Hematopoietic multipotent progenitor cell treated with erythropoietin and hydrocortisone succinate and interleukin-3 and kit ligand, for 17 days (in vitro differentiated cells): ENCODE measurements around the gene ARID3C.

Experiments used
- DNase-seq: peaks from one replicate; pipeline ENCODE4 v3.0.0-alpha.2; 2015; ENCODE audit warnings: low spot score

ARID3C gene

DNA sequence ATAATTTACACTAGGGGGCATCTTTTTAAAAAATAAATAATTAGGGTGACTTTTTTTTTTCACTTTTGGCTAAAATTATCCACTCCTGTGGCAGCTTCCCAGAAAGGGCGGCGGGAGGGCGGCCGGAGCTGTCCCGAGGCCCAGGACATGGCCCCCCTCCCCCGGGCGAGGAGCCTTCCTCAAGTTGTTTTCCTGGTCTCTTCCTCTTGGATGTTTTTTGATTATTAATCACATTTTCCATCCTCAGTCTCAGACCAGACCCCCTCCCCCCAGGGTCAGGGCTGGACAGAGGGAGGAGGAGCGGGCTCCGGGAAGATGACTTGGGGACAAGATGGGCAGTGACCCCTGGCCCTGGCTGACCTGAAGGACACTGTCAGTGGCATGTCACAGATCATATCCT lies 34.7 kb downstream of the ARID3C start:
- DNase-seq, result no peak

DNA sequence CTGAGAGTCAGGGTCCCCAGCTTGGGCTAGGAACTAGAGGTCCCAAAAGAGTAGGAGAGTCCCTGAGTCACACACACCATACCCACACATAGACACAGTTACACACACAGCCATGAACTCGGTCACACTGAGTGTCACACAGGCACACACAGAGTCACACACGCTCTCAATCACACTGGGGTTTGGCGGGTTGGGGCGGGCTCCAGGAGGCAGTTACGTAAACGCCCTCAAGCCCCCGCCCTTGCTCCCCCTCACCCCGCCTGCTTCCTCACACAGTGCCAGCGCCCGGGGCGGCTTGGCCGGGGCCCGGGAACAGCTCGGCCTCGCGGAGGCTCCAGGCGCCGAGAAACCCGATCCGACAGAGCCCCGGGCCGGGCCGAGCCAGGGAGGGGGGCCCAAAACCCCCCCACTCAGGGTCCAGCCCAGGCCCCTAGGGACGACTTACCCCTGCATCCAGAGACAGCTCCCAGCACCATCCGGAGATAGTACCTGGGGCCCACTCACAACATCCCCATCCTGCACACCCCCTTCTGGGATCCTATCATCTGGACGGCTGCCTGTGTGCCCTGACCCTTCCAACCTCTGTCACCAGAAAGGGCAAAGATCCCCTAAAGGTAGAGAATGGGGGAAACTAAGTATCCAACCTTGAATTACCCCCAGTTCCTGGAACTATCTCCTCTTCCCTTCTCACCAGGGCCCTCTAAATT lies 35.8 kb downstream of the ARID3C start:
- no peak for DNase-seq

DNA sequence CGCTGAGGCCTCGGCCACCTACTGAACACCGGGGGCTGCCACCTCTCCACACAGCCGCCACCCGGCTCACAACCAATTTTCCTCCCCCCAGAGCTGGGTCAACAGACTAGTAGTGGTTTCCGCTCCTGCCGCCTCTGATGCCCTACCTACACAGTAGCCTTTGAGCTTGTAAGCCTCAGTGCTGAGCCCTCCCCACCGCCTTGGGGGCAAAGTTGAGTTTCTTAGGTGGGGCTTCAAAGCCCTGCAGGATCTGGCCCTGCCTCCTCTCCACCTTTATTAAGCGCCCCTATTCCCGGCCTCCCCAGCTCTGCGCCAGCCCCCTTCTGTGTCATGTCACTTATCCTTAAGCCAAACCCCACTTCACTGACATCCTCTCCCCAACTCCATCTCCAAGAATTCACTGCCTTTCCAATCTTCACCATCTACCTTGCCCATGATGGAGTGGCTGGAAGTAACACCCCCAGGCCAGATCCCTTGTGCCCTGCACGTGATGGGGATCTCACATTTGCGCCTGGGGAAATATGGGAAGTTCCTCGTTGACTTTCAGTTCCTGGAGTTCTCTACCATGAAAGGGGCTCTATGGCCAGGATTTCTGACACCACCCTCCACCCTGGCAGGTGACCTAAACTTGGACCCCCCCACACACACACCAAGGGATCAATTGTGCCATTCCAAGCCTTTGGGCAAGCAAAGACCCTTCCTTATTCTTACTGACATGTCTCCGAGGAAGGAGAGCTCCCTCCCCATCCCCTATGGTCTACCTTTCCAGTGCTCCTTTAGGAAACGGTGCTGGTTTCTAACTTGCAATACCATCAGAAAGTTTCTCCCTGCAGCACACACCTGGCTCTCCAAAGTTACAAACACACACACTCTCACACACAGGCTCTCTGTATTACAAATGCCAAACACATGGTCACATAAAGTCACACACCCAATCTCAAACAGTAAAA lies 36.7 kb downstream of the ARID3C start:
- no peak for DNase-seq

DNA sequence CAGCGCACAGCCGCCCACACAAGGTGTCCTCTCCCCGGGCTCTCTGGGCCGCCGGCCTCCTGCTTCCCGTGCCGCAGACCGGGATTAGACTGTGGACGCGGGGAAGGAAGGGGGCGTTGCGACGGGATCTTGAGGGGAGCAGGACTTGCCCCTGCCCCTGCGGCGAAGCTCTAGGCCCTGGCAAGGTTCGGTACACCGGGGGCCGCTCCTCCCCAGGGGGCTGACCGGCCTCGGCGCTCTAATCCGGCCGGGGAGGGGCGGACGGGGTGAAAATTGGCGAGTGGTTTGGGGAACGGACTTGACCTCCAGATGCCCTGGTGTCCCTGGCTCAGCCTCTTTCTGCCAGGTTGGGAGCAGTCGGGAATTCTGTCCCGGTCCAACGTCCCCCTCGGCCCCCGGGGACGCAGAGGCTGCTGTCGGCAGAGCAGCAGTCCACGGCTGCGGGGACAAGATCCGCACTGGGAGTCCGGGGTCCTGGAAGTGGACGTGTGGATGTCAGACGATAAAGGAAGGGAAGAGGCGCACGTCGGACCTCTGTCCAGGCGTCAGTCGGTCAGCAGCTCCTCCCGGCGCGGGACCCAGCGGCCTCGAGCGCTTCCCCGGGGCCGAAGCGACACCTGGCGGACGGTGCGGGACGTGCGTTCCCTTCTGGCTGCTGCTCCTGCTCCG lies 37.5 kb downstream of the ARID3C start:
- DNase-seq, result peak; percentile 61

DNA sequence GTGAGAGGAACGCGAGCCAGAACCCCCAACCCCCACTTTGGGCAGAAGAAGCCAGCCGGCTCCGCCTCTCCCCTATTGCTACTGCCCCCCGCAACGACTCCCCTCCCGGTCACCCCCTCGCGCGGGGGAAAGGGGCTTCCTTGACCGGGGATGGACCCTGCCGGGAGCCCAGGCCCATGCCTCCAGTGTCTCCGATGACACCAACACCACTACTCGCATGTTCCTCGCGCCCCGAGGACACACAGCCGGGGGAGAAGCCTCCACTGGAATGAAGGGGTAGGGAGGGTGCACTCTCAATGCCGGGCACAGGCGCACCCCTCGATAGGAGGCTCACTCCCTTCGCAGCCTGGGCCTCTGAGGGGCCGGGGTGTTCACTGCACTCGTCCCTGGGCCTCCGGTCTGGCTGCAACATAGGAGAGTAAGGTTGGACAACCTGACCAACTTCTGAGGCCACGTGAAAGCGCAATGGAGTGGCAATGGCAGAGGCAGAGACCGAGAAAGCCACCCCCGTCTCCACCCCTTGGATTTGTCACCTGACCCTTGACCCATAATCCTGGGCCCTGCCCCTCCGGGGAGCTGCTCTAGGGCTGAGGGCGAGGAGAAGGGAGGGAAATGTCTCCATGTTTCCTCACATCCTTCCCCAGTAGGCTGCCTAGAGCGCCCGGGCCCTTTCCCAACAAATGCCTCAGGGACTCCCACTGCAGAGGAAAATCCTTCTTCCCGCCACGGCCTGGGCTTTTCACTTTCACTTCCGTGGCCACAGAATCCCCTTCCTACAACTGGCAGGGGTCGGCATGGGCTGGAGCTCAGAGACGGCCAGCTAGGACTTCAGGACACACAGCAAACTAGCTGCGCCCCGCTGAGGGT lies 38.3 kb downstream of the ARID3C start:
- no peak for DNase-seq

DNA sequence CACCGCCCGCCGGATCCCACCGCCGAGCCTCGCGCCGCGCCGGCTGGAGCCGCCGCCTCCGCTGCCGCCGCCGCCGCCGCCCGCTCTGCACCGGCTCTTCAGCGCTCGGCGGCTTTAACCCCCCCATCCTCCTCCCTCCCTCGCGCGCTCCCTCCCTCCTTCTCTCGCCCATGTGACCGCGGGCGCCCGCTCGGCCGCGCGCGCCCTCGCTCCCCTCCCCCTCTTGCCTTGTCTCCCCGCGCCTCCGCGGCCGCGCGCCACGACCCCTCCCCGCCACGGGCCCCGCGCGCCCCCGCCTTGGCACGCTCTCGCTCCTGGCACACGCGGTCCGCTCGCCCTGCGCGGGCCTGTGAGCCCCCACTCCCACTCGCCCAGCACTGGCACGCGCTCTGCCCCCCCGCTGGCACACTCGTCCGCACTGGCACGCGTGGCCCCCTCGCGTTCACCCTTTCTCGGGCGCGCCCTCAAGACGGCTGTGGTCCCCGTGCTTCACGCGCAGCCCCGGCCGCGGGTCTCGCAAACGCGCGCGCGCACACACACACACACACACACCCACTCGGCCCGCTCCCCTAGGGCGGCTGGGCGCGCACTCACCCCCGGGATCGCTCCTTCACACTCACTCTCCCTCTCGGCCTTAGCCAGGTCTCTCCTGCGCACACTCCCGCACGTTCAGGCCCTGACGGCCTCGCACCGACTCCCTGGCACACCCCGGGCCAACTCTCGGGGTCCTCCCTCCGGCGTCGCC lies 39.1 kb downstream of the ARID3C start, which contains the start of gene CNTFR:
TSS of gene CNTFR (minus strand) at position 89 of the 745 bp plus-strand sequence. CDS start 20,743 bp downstream, outside the sequence.
- DNase-seq, result no peak

DNA sequence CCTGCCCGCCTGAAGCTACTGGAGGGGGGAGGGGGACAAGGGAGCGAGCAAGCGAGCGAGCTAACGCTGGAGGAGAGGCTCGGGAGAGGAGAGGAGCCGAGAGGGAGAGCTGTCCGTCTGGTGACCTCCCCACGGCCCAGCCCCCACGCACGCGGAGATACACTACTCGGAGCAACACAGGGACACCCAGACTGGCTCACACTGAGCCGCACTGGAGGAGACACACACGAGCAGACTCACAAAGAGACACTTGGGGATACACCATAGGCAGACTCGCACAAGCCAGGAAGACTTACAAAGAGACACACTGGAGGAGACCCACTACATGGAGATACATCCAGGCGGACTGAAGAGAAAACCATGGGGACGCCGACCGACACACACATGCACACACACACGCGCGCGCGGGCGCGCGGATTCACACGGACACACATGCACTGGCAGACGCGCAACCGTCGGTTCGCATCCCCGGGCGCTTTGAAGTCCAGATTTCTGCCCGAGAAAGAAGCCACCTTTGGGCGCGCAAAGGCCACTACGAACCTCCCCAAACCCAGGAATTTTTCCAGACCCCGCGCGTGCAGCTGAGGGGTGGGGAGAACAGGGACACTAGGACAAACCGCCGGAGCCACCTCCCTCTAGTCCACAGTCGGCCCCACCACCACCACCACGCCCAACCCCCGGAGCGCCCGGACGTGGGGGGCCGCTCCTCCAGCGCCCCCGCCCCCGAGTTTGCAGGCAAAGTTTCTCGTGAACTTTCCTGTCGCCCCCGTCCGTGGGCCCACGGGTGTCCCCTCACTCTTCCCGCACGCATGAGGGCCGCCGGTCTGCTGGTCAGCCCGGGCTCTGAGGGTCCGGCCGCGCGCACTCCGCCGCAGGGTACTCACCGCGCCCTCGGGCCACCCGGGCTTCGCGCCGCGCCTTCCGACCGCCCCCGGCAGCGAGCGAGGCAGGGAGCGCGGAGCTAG lies 39.9 kb downstream of the ARID3C start:
- DNase-seq, result no peak

DNA sequence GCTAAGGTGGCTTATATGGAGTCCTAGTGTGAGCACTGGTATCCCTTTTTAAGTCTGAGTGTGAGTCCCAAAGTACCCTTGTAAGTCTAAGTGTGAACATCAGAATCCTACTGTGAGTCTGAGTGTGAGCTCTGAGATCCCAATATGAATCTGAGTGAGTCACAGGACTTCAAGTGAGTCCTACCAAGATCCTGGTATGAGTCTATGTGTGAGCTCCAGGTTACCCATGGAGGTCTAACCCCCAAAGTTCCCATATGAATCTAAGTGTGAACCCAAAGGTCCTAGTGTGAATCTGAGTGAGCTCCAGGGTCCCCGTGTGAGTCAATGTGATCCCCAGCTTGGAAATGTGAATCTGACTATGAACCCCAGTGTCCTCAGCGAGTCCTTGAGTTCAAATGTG lies 41.6 kb downstream of the ARID3C start:
- no peak for DNase-seq

DNA sequence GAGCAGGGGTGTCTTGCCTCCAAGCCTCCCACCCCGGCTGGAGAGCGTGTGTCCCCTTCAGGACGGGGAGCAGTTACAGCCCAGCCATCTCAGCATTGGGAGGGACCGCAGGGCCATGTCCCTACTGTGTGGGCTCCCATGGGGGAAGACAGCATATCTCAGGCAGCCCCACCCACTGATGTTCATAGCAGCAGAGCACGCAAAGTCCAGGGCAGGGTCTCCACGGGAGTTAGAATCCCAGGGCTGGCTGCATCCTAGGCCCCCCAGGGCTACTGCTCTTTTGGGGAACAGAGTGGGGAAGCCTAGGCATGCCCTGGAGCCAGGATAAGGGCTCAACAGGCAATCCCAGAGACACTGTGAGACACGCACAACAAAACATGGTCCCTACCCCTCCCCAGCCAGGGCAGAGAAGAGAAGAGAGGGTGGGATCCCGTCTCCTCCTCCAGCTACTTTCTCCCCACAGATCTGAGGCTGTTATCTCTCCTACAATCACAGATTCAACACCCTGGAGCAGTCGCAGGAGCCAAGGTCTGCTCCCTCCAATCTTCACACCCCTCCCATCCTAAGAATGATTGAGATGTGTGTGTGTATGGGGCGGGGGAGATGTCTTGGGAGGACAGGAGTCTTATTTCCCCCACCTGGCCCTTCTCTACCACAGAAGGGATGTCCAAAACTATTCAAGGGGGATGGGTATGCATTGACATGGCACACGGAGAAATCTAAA lies 42.8 kb downstream of the ARID3C start:
- no peak for DNase-seq

DNA sequence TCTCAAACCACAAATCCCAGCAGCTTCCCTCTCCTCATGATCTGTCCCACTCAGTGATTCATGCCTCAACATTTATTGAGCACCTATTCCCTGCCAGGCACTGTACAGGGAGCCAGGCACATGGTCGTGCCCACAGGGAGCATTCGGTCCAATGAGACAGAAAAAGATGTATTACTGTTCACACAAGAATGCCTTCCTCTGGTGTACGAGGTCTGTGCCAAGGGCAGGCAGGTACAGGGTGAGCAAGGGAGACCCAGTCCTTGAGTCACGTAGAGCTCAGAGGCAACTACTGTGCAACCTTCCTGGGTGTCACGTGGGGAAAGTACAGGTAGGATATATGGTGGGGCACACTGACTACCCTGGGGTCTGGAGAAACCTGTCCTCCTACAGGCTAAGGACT lies 43.9 kb downstream of the ARID3C start:
- DNase-seq, result no peak

DNA sequence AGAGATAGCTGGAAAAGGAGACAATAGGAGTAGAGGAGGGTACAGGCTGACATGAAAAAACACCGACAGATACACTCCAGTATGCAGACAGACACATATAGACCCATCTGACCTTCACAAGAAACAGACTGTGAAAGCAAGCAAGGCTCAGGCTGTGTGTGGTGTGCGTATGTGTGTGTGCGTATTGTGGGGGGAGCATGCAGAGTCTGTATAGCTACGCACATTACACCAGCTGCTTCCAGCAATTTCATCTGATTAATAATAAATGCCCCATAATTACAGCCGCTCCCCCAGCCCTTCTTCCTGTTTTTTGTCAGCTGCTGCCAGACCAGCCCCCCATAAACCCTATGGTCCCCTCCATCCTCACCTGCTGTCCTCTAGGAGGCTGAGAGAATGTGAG lies 46.1 kb downstream of the ARID3C start:
- no peak for DNase-seq

DNA sequence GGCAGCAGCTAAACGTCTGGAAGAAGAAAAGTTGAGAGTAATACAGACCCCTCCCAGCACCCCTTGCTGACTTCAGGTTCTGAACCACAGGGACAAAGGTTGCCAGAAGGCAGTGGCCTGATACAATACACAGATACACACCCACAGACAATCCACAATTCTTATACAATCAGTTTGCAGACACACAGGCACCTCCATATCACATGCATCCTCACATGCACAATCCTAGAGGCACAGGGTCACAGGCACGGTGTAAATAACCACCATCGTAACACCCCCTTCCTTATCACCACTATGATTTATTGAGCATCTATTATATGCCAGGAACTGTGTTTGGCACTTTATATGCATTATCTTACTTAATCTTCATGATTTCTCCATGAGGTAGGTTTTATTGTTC lies 47.5 kb downstream of the ARID3C start:
- no peak for DNase-seq

DNA sequence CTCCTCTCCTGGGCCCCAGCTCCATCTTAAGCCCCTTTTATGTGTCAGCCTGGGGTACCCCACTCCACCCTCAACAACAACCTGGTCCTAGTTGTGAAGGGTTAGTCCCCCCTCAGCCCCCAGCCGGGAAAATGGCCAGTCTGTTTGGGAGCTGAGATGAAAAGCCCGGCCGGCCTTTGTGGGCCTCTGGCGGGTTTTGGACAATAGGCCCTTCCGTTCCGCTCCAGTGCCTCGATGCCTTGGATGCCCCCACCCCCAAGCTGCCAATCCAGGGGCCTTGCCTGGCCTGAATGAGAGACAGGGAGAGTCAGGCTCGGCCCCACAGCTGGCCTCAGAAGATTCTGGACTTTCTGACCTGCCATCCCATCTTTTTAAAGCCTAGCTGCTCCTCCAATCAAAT lies 48.5 kb downstream of the ARID3C start:
- DNase-seq, result no peak

DNA sequence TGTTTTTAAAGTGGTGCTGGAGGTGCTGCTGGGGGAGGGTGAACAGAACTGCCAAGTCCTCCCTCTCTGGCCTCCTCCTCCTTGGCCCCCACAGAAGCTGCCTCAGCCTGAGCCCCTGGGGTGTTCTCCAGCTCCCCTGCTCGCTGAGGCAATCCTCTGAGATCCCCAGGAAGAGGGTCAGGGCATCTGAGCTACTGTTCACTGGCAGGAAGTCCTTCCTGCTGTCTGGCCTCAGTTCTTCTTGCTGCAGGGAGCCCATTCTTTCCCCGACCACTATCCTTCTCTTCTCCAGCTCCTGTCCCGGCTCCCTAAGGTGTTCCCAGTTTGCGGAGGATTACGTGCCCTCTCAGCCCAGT lies 49.1 kb downstream of the ARID3C start:
- no peak for DNase-seq

DNA sequence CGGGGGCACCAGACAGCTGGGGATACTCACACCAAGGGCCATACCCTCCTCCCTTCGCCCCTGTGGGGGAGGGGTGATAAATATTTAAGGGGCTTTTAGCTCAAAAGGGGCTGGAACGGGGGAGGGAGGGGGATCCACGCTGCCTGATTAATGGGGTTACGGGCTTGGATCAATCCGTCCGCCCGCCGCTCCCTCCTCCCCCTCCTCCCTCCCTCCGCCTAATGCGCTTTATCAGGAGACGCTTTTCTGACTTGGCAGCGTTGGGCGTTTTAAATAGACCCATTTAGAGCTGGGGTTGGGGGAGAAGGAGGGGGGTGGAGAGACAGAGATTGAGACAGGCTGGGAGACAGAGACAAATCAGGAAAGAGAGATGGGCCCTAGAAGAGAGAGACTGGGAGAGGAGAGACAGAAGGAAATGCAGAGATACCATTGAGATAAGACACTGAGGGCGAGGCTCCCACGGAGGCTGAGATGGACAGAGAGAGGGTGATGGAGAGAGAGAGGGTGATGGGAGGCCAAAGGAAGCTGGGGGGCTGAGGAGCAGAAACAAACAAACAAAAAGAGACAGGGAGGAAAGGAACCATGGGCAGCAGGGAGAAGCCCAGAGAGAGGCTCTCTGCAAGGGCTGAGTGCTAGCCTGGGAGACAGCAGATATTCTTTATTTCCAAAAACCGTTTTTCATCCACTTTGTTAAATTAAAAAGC lies 49.6 kb downstream of the ARID3C start:
- DNase-seq, result no peak

DNA sequence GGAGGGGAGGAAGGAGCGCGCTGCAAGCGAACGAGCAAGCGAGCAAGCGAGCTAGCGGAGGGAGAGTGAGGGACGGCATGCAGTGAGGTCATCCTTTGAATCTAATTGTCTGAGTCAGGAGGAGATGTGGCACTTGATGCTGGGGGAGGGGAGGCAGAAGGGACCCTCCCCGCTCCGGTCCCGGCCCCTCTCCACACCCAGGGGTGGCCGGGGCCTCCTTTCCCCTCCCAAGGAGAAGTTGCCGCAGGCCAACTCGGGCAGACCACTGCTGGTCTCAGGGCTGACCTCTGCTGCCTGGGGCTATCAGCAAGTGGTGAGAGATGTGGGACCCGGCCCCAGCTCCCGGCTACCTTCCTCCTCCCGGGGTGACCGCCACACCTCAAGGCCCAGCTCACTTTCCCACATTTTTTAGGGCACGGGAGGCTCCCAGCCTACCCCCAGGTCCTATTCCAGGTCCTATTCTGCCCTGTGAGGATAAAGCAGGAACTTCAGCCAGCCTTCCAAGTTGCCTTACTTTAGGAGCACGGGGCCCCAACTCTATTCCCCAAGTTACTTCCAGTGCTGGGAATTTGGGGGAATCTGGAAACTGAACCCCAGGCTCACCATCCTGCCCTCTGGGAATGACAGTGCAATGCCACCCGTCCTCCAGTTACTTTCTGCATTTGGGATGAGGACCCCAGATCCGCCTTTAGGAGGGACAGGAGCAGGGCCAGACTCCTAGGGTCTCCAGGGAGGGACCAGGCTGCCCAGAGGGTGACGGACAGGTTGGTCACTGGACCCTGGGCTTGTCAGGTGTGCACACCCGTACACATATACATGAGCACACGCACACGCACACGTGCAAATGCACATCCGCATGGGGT lies 50.4 kb downstream of the ARID3C start:
- DNase-seq, result no peak

DNA sequence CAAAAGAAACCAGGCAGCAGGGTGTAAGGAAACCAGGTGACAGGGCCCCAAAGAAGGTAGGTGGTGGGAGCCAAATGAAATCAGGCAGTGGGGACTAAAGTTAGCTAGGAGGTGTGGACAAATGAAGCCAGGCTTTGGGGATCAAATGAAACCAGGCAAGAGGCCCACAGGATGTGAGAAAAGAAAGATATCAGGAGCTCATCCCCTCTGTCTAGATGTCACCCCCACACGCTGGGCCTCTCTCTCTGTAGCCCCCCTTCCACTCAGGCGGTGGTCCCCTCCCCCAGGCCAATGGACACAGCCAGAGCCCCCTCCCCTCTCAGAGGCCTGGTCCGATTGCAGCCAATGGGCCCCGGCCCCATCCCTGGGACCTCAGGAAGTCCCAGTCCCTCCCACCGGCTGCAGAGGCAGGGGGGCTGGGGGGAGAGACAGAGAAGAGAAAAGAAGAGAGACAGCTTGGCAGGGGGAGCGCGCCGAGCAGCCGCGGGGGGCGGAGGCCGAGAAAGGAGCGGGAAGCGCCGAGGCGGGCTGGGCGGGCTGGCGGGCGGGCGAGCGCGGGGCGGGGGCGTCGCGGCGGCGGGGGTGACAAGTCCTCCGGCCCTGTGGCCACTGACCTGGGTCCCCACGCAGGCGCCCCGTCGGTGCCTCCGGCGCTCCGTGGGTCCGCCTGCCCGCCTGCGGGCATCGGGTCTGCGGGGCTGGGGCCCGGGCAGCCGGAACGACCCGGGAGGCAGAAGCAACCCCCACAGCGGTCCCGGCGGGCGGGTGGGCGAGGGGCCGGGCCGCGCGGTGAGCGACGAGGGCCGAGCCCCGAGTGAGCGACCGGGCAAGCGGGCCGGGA lies 51.2 kb downstream of the ARID3C start:
- DNase-seq, result no peak
